A673 (cell line): ENCODE measurements around the gene IL17F. TPM values are rescaled to one million over a fixed set of nuclear protein-coding genes. Genes with fewer than 3 reads are reported as not detected.

Source experiments
- BruUV-seq: library from RNA; stranded (reverse); fragments of 400-500 nt; replicated peaks from 2 replicates; lab custom pipeline; 2021; lab: Mats Ljungman, UMichigan
- CTCF ChIA-PET: fragments of 300-600 bp; sonication (Branson Sonifier 250); formaldehyde crosslinking; loops from one replicate; lab custom pipeline; 2022; ENCODE audit warnings: antibody characterized with exemption; lab: Charles Lee
- POLR2A ChIA-PET: fragments of 300-600 bp; sonication (Branson Sonifier 250); formaldehyde crosslinking; loops from one replicate; lab custom pipeline; 2022; ENCODE audit warnings: antibody characterized with exemption; ENCODE audit not compliant: low non-redundant PET; lab: Charles Lee
- DNase-seq: peaks from one replicate; pipeline ENCODE4 v3.0.0-alpha.2; 2015; ENCODE audit warnings: low spot score
- H3K27ac ChIP-seq: fragments of 200-600 bp; sonication (generic); 2 replicates; pipeline ENCODE4 v1.5.1; 2016; ENCODE audit warnings: mixed run types, low read depth, mild to moderate bottlenecking, mixed read lengths, antibody characterized with exemption, low read length; ENCODE audit not compliant: poor library complexity, severe bottlenecking
- H3K27me3 ChIP-seq: fragments of 200-600 bp; sonication (generic); replicated peaks from 2 replicates; pipeline ENCODE4 v1.6.1; 2017; ENCODE audit warnings: mixed run types, low read depth, mild to moderate bottlenecking, mixed read lengths, antibody characterized with exemption, low read length; ENCODE audit not compliant: insufficient read depth, poor library complexity
- H3K36me3 ChIP-seq: fragments of 200-600 bp; sonication (generic); 2 replicates; pipeline ENCODE4 v1.6.1; 2016; ENCODE audit warnings: mixed run types, mild to moderate bottlenecking, mixed read lengths, antibody characterized with exemption, low read length; ENCODE audit not compliant: insufficient read depth, poor library complexity, severe bottlenecking
- H3K4me1 ChIP-seq: fragments of 200-600 bp; sonication (generic); 2 replicates; pipeline ENCODE4 v1.6.1; 2017; ENCODE audit warnings: mixed run types, mild to moderate bottlenecking, mixed read lengths, antibody characterized with exemption, low read length; ENCODE audit not compliant: insufficient read depth, poor library complexity, severe bottlenecking
- H3K4me3 ChIP-seq: fragments of 200-600 bp; sonication (generic); 2 replicates; pipeline ENCODE4 v1.5.1; 2016; ENCODE audit warnings: low read depth, mixed run types, mild to moderate bottlenecking, mixed read lengths, low read length; ENCODE audit not compliant: poor library complexity, severe bottlenecking
- H3K9me3 ChIP-seq: fragments of 200-600 bp; sonication (generic); 2 replicates; pipeline ENCODE4 v1.6.1; 2016; ENCODE audit warnings: mixed run types, low read depth, mild to moderate bottlenecking, mixed read lengths, antibody characterized with exemption, low read length; ENCODE audit not compliant: poor library complexity, severe bottlenecking
- EZH2 ChIP-seq: fragments of 200-600 bp; sonication (generic); IDR thresholded peaks from 2 replicates; pipeline ENCODE4 v1.6.1; 2017; ENCODE audit warnings: borderline replicate concordance, low read depth, mild to moderate bottlenecking, mixed read lengths, antibody characterized with exemption, low read length; ENCODE audit not compliant: poor library complexity, severe bottlenecking
- intact Hi-C: fragments of 100-400 bp; cut with micrococcal nuclease; formaldehyde crosslinking; loops from one replicate; pipeline ENCODE4 v1.10.0; 2022; ENCODE audit not compliant: unreplicated experiment
- total RNA-seq: library from RNA; stranded (reverse); gene quantifications from 2 replicates; pipeline ENCODE4 v1.2.3, GENCODE V29; 2021
- TF ChIP-seq, protein P1 (sequence below): fragments of 300-800, 200-600 bp; sonication (generic); conservative IDR thresholded peaks from 2 replicates; pipeline ENCODE4 v1.5.1; 2017; ENCODE audit warnings: low read depth, mild to moderate bottlenecking, antibody characterized with exemption, low read length, moderate library complexity, mixed read lengths

IL17F gene
- total RNA-seq, 1 experiment from 2014 or later, result not detected

- Histone ChIP-seq H3K27ac (no peak overlapping the region), H3K36me3 (no peaks in the 10 kb centered on the region), H3K27me3 (no peaks in the 10 kb centered on the region), H3K9me3 (no peaks in the 10 kb centered on the region), H3K4me1 (no peaks in the 10 kb centered on the region), H3K4me3 (no peak overlapping the region)
- no TSS peak for BruUV-seq
- POLR2A ChIA-PET, result no interaction called here
- intact Hi-C loops, result no loop called here
- DNase-seq, result no peak
- CTCF ChIA-PET, result no interaction called here
- no peak for TF ChIP-seq EZH2
- TF ChIP-seq, protein P1, sequence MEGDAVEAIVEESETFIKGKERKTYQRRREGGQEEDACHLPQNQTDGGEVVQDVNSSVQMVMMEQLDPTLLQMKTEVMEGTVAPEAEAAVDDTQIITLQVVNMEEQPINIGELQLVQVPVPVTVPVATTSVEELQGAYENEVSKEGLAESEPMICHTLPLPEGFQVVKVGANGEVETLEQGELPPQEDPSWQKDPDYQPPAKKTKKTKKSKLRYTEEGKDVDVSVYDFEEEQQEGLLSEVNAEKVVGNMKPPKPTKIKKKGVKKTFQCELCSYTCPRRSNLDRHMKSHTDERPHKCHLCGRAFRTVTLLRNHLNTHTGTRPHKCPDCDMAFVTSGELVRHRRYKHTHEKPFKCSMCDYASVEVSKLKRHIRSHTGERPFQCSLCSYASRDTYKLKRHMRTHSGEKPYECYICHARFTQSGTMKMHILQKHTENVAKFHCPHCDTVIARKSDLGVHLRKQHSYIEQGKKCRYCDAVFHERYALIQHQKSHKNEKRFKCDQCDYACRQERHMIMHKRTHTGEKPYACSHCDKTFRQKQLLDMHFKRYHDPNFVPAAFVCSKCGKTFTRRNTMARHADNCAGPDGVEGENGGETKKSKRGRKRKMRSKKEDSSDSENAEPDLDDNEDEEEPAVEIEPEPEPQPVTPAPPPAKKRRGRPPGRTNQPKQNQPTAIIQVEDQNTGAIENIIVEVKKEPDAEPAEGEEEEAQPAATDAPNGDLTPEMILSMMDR, result no peak
These were observed 34.1 kb downstream of the IL17F start for GRCh38 chr6:52210227-52210626.

DNA sequence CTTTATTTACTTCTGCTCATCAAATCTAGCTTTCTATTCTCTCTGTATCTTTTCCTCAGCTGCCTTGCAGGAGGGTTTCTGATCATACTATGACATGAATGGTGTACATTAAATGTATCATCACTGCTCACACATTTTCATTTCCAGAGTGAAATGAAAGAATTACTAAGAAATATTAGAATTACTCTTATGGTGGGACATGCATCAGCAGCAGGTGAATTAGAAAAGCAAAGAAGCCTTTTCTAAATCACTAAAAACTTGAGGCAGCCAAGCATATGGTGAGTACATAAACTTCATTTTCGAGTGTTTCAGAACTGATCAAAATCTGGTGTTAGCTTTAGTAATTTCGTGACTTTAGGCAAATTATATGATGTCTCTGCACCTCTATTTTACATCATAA, 34.5 kb downstream of the IL17F start:
- CTCF ChIA-PET, result no interaction called here
- POLR2A ChIA-PET, result no interaction called here
- no peaks in the 10 kb centered on the region for H3K9me3 ChIP-seq
- intact Hi-C loops, result no loop called here
- no peak overlapping the region for H3K4me3 ChIP-seq
- H3K27ac ChIP-seq, result no peak overlapping the region
- H3K36me3 ChIP-seq, result no peaks in the 10 kb centered on the region
- no TSS peak for BruUV-seq
- no peaks in the 10 kb centered on the region for H3K4me1 ChIP-seq
- TF ChIP-seq, protein P1, result no peak
- TF ChIP-seq EZH2, result no peak
- no peaks in the 10 kb centered on the region for H3K27me3 ChIP-seq
- no peak for DNase-seq

GRCh38 chr6:52208612-52209011, 35.7 kb downstream of the IL17F start:
- intact Hi-C loops, result no loop called here
- H3K4me1 ChIP-seq, result no peaks in the 10 kb centered on the region
- no peak overlapping the region for H3K27ac ChIP-seq
- no TSS peak for BruUV-seq
- H3K36me3 ChIP-seq, result no peaks in the 10 kb centered on the region
- no peak for DNase-seq
- H3K27me3 ChIP-seq, result no peaks in the 10 kb centered on the region
- no peak overlapping the region for H3K4me3 ChIP-seq
- no peaks in the 10 kb centered on the region for H3K9me3 ChIP-seq
- CTCF ChIA-PET, result no interaction called here
- POLR2A ChIA-PET, result no interaction called here
- no peak for TF ChIP-seq EZH2
- TF ChIP-seq, protein P1, result no peak
